SK-N-SH (cell line): Measurements from ENCODE around the gene PAK3.

Experiments used
- CTCF ChIP-seq: fragments of 200-600 bp; sonication (generic); IDR thresholded peaks from 2 replicates; pipeline ENCODE4 v1.6.1; 2017; ENCODE audit warnings: antibody characterized with exemption, mild to moderate bottlenecking, moderate library complexity
- EP300 ChIP-seq, 2 experiments: IDR thresholded peaks; 2 replicates each; pipeline versions ENCODE4 v1.4.0 to v1.6.1; 2012; ENCODE audit warnings: borderline replicate concordance in 1 of 2, low read depth in 1 of 2, low read length in 1 of 2
- EZH2phosphoT487 ChIP-seq: fragments of 200-600 bp; sonication (generic); IDR thresholded peaks from 2 replicates; pipeline ENCODE4 v1.6.1; 2017; ENCODE audit warnings: low read depth, mixed run types, mild to moderate bottlenecking, antibody characterized with exemption, moderate library complexity, borderline replicate concordance
- GABPA ChIP-seq: IDR thresholded peaks from 2 replicates; pipeline ENCODE4 v1.4.0; 2012; ENCODE audit warnings: low read depth, mild to moderate bottlenecking
- NRF1 ChIP-seq: IDR thresholded peaks from 2 replicates; pipeline ENCODE4 v1.6.1; 2012; ENCODE audit warnings: low read depth, mild to moderate bottlenecking, low read length
- RAD21 ChIP-seq: IDR thresholded peaks from 2 replicates; pipeline ENCODE4 v1.6.1; 2012; ENCODE audit warnings: mild to moderate bottlenecking, low read length
- RCOR1 ChIP-seq: fragments of 150-350 bp; IDR thresholded peaks from 2 replicates; pipeline ENCODE4 v1.6.1; 2017; ENCODE audit warnings: antibody characterized with exemption, low read length
- RXRA ChIP-seq: IDR thresholded peaks from 2 replicates; pipeline ENCODE4 v1.4.0; 2012; ENCODE audit warnings: low read depth, mild to moderate bottlenecking, borderline replicate concordance
- YY1 ChIP-seq: IDR thresholded peaks from 2 replicates; pipeline ENCODE4 v1.4.0; 2012; ENCODE audit warnings: low read depth, mild to moderate bottlenecking
- TF ChIP-seq, protein P1 (sequence below): IDR thresholded peaks from 2 replicates; pipeline ENCODE4 v1.6.1; 2012; ENCODE audit warnings: mild to moderate bottlenecking, low read depth, low read length, moderate library complexity
- TF ChIP-seq, protein P2 (sequence below): IDR thresholded peaks from 2 replicates; pipeline ENCODE4; 2012

DNA sequence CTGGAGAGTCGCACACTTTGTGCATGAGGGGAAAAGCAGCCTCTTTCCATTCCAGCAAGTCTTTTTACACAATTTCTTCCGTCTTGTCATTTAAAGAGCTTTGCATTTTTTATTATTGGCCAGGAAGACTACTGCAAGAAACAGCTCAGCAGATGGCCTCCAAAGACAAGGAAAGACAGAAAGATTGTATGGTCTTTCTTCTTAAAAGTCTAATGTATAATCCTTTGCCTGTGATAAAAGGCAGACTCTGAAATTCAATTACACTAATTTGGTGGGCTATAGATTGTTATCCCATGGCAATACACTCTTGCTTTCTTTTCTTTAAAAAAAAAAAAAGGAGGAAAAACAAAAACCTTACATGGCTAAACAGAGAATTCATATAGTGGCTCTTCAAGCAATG lies 168.4 kb downstream of the PAK3 start:
- TF ChIP-seq RAD21, result peak; percentile 55
- TF ChIP-seq NRF1, result no peak
- TF ChIP-seq CTCF, result no peak
- TF ChIP-seq, protein P1, sequence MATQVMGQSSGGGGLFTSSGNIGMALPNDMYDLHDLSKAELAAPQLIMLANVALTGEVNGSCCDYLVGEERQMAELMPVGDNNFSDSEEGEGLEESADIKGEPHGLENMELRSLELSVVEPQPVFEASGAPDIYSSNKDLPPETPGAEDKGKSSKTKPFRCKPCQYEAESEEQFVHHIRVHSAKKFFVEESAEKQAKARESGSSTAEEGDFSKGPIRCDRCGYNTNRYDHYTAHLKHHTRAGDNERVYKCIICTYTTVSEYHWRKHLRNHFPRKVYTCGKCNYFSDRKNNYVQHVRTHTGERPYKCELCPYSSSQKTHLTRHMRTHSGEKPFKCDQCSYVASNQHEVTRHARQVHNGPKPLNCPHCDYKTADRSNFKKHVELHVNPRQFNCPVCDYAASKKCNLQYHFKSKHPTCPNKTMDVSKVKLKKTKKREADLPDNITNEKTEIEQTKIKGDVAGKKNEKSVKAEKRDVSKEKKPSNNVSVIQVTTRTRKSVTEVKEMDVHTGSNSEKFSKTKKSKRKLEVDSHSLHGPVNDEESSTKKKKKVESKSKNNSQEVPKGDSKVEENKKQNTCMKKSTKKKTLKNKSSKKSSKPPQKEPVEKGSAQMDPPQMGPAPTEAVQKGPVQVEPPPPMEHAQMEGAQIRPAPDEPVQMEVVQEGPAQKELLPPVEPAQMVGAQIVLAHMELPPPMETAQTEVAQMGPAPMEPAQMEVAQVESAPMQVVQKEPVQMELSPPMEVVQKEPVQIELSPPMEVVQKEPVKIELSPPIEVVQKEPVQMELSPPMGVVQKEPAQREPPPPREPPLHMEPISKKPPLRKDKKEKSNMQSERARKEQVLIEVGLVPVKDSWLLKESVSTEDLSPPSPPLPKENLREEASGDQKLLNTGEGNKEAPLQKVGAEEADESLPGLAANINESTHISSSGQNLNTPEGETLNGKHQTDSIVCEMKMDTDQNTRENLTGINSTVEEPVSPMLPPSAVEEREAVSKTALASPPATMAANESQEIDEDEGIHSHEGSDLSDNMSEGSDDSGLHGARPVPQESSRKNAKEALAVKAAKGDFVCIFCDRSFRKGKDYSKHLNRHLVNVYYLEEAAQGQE, result no peak
- no peak for TF ChIP-seq RCOR1
- no peak for TF ChIP-seq RXRA
- TF ChIP-seq EZH2phosphoT487, result no peak
- no peak for TF ChIP-seq YY1
- no peak for TF ChIP-seq EP300 (IDR thresholded peaks at IDR 0.05; ENCODE audit: borderline replicate concordance in 1 of 2, low read depth in 1 of 2, low read length in 1 of 2)
- TF ChIP-seq, protein P2, sequence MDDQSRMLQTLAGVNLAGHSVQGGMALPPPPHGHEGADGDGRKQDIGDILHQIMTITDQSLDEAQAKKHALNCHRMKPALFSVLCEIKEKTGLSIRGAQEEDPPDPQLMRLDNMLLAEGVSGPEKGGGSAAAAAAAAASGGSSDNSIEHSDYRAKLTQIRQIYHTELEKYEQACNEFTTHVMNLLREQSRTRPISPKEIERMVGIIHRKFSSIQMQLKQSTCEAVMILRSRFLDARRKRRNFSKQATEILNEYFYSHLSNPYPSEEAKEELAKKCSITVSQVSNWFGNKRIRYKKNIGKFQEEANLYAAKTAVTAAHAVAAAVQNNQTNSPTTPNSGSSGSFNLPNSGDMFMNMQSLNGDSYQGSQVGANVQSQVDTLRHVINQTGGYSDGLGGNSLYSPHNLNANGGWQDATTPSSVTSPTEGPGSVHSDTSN, result no peak
- no peak for TF ChIP-seq GABPA
